Measurements from ENCODE around the gene OR2M4.
"Not testable (repeated sequence)": the region's sequence is repeated elsewhere in the genome, so short reads cannot be mapped to it uniquely, and the experiment has no call there.

OR2M4 gene

DNA sequence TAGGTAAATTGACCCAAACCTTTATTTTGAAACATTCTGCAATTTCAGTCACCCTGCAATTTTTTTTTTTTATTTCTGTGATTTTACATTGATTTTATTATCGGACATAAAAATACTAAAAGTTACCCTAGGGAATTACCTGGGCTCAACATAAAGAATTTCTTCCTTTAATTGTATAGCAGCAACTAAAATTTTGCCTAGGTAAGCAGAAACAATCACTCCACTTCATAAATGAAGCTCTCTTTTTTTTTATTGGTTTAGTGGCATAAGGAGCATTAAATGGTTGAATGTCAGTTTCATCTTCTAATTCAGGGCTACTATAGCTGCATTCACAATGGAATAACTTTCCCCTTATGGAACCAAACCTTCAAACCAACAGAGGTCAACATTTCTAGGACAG is 15.3 kb upstream of the OR2M4 start:
- no peak for TF ChIP-seq SUZ12 (IDR thresholded peaks at IDR 0.05)
- TF ChIP-seq ZNF384 (IDR thresholded peaks at IDR 0.05) = no peak
- no peak for TF ChIP-seq FOXA1 (IDR thresholded peaks at IDR 0.05)
- TF ChIP-seq BHLHE40 (IDR thresholded peaks at IDR 0.05; ENCODE audit: borderline replicate concordance) = no peak
- no peak for TF ChIP-seq HDGF (IDR thresholded peaks at IDR 0.05; ENCODE audit: borderline replicate concordance)
- no peak for TF ChIP-seq LEF1 (IDR thresholded peaks at IDR 0.05; ENCODE audit: borderline replicate concordance)
- POLR2A ChIA-PET = no interaction called here
- DNase-seq (ENCODE audit: extremely low spot score) = no peak
- CTCF ChIA-PET = no interaction called here

DNA sequence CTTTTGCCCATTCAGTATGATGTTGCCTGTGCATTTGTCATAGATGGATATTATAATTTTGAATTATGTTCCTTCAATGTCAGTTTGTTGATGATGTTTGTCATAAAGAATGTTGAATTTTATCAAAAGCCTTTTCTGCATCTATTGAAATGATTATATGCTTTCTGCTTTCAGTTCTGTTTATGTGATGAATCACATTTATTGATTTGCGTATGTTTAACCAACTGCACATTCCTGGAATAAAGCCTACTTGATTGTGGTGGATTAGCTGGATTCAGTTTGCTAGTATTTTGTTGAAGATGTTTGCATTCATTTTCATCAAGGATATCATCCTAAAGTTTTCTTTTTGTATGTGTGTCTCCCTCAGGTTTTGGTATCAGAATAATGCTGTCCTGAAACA is 5.7 kb upstream of the OR2M4 start:
- ChIA-PET CTCF (no interaction called here), POLR2A (no interaction called here)
- DNase-seq (ENCODE audit: extremely low spot score) = no peak
- TF ChIP-seq LEF1 (IDR thresholded peaks at IDR 0.05; ENCODE audit: borderline replicate concordance) (no peak), ELF4 (IDR thresholded peaks at IDR 0.05) (no peak), HDGF (IDR thresholded peaks at IDR 0.05; ENCODE audit: borderline replicate concordance) (no peak), L3MBTL2 (conservative IDR thresholded peaks at IDR 0.05) (no peak), FOXK2 (IDR thresholded peaks at IDR 0.05) (no peak), CTBP1 (IDR thresholded peaks at IDR 0.05; ENCODE audit: borderline replicate concordance) (no peak), SUZ12 (IDR thresholded peaks at IDR 0.05) (no peak)
- TF ChIP-seq, protein P1, sequence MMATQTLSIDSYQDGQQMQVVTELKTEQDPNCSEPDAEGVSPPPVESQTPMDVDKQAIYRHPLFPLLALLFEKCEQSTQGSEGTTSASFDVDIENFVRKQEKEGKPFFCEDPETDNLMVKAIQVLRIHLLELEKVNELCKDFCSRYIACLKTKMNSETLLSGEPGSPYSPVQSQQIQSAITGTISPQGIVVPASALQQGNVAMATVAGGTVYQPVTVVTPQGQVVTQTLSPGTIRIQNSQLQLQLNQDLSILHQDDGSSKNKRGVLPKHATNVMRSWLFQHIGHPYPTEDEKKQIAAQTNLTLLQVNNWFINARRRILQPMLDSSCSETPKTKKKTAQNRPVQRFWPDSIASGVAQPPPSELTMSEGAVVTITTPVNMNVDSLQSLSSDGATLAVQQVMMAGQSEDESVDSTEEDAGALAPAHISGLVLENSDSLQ (IDR thresholded peaks at IDR 0.05) = no peak

DNA sequence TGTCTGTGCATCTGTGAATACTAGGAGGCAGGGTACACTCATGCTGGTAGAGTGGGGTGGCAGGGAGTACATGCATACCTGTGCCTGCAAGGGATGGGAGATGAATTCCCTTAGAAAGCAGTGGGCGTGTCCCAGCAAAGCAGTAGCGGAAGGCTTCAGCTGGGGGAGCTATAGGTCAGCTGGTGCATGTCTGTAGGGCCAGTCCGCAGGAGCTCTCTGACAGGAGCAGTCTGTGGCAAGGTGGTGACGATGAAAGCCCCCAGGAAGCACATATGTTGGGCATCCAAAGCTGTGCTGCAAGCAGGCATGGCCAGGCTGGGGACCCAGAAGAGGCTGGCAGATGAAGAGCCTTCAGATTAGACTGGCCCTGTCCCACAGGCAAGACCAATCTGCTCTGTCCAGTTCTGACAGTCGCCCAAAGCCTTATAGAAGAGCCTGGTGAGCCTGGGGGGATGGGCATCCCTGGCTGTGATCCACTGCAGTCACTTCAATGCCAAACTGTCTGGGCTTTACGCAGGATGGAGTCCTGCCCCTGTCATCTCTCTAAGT is 1.8 kb upstream of the OR2M4 start:
- no peak for DNase-seq (ENCODE audit: extremely low spot score)
- TF ChIP-seq BHLHE40 (IDR thresholded peaks at IDR 0.05; ENCODE audit: borderline replicate concordance) = no peak
- no peak for TF ChIP-seq FOXA1 (IDR thresholded peaks at IDR 0.05)
- TF ChIP-seq ELF4 (IDR thresholded peaks at IDR 0.05) = no peak
- TF ChIP-seq, protein P1 (IDR thresholded peaks at IDR 0.05) = no peak
- no peak for TF ChIP-seq ZNF384 (IDR thresholded peaks at IDR 0.05)
- TF ChIP-seq HDGF (IDR thresholded peaks at IDR 0.05; ENCODE audit: borderline replicate concordance) = no peak
- no peak for TF ChIP-seq L3MBTL2 (conservative IDR thresholded peaks at IDR 0.05)
- no peak for TF ChIP-seq SP1 (IDR thresholded peaks at IDR 0.05)
- TF ChIP-seq LEF1 (IDR thresholded peaks at IDR 0.05; ENCODE audit: borderline replicate concordance) = no peak
- no peak for TF ChIP-seq TARDBP (IDR thresholded peaks at IDR 0.05)
- TF ChIP-seq ARNT (IDR thresholded peaks at IDR 0.05) = no peak
- no peak for TF ChIP-seq CTBP1 (IDR thresholded peaks at IDR 0.05; ENCODE audit: borderline replicate concordance)
- TF ChIP-seq SUZ12 (IDR thresholded peaks at IDR 0.05) = no peak
- no peak for TF ChIP-seq NFRKB (IDR thresholded peaks at IDR 0.05)
- CTCF ChIA-PET = no interaction called here
- POLR2A ChIA-PET = no interaction called here

DNA sequence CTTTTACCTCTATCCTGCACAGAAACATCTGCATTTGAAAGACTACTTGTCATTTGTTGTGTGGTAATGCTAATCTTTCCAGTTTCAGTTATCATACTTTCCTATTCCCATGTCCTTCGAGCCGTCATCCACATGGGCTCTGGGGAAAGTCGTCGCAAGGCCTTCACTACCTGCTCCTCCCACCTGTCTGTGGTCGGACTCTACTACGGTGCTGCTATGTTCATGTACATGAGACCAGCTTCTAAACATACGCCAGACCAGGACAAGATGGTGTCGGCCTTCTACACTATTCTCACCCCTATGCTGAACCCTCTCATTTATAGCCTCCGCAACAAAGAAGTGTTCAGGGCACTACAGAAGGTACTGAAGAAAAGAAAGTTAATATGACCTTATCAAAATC is 8.3 kb downstream of the OR2M4 start:
- no peak for DNase-seq (ENCODE audit: extremely low spot score)
- CTCF ChIA-PET = no interaction called here
- POLR2A ChIA-PET = no interaction called here
- no peak for TF ChIP-seq ZNF384 (IDR thresholded peaks at IDR 0.05)
- TF ChIP-seq L3MBTL2 (conservative IDR thresholded peaks at IDR 0.05) = no peak
- no peak for TF ChIP-seq HDGF (IDR thresholded peaks at IDR 0.05; ENCODE audit: borderline replicate concordance)
- no peak for TF ChIP-seq SUZ12 (IDR thresholded peaks at IDR 0.05)
- no peak for TF ChIP-seq BHLHE40 (IDR thresholded peaks at IDR 0.05; ENCODE audit: borderline replicate concordance)
- TF ChIP-seq FOXM1 (IDR thresholded peaks at IDR 0.05; ENCODE audit: borderline replicate concordance) = no peak
- TF ChIP-seq NFRKB (IDR thresholded peaks at IDR 0.05) = no peak
- TF ChIP-seq FOXA1 (IDR thresholded peaks at IDR 0.05) = no peak

DNA sequence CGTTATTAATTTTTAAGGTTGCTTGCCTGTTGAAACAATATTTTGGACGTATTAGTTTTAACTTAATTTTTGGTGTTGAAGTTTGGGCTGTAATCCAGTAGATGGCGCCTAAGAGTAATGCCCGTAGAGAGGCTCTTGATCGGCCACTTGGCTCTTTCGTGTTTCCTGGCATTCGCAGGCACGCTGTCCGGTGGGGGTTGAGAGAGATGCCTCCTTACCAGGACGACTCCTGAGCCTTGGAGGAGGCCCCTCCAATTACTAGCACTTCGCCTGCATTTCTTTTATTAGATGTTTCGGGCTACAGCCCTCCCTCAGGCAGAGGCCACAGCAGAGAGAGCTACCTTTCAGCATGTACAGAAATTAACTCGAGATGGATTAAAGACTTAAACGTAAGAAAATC is 12.0 kb downstream of the OR2M4 start:
- TF ChIP-seq TARDBP (IDR thresholded peaks at IDR 0.05) (no peak), ZNF384 (IDR thresholded peaks at IDR 0.05) (no peak), L3MBTL2 (conservative IDR thresholded peaks at IDR 0.05) (no peak), BHLHE40 (IDR thresholded peaks at IDR 0.05; ENCODE audit: borderline replicate concordance) (no peak)
- DNase-seq (ENCODE audit: extremely low spot score) = peak; percentile 43
- ChIA-PET CTCF (no interaction called here), POLR2A (no interaction called here)

DNA sequence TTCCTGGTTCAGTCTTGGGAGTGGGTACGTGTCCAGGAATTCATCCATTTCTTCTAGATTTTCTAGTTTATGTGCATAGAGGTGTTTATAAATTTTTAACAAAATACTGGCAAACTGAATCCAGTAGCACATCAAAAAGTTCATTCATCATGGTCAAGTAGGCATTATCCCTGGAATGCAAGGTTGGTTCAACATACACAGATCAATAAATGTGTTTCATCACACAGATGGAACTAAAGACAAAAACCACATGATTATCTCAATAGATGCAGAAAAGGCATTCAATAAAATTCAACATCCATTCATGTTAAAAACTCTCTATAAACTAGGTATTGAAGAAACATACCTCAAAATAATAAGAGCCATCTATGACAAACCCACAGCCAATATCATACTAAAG is 28.1 kb downstream of the OR2M4 start:
- DNase-seq (ENCODE audit: extremely low spot score); POLR2A ChIA-PET; CTCF ChIA-PET: not testable (repeated sequence)

DNA sequence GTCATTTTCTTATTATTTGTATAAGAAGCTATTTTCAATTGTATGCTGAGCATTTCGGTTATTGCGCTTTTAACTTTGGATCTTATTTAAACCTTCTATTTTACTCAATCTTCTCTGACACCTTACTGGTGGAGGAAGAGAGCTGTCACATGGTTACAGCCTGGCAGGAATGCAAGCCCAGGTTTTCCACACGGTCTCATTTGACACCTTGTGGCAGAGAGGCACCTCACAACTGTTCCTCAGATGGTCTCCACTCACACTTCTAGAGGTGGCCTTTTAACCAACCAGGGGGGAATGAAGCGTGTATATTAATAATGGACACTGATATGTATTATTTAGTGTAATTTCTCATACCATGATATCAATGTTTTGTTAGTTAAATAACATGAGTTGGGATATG is 37.0 kb downstream of the OR2M4 start:
- CTCF ChIA-PET = no interaction called here
- TF ChIP-seq L3MBTL2 (conservative IDR thresholded peaks at IDR 0.05) (no peak), HDGF (IDR thresholded peaks at IDR 0.05; ENCODE audit: borderline replicate concordance) (no peak), LEF1 (IDR thresholded peaks at IDR 0.05; ENCODE audit: borderline replicate concordance) (no peak), BHLHE40 (IDR thresholded peaks at IDR 0.05; ENCODE audit: borderline replicate concordance) (no peak), NFRKB (IDR thresholded peaks at IDR 0.05) (no peak)
- no peak for DNase-seq (ENCODE audit: extremely low spot score)
- POLR2A ChIA-PET = no interaction called here

DNA sequence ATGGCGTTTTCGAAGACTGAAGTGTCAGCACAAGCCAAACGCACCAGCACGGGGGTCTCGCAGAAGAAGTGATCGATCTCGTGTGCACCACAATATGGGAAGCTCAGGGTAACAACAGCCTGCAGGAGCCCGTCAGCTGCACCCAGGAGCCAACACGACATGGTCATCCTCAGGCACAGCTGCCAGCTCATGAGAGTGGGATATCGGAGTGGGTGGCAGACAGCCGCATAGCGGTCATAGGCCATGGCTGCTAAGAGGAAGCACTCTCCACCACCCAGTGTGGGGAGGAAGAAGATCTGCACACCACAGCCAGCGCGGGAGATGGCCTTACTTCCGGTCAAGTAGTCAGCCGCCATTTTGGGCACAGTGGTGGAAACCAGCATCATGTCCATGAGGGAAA is 42.0 kb downstream of the OR2M4 start:
- POLR2A ChIA-PET; DNase-seq (ENCODE audit: extremely low spot score); CTCF ChIA-PET: not testable (repeated sequence)

Measured in HEK293T (cell line).